Heart left ventricle (tissue), 13 donors: Measurements from ENCODE around the gene RAB26.

Source experiments
- POLR2A ChIP-seq, 2 donors: fragments of 450-650 bp; IDR thresholded peaks; one replicate each; pipeline ENCODE4 v1.6.1; 2017; ENCODE audit warnings: antibody characterized with exemption in 2 of 2, mild to moderate bottlenecking in 2 of 2, moderate library complexity in 2 of 2
- TF ChIP-seq, protein P1 (sequence below), 12 donors: fragments of 200-600 bp; sonication (generic) in 4 of 12; IDR thresholded peaks; one replicate each; pipeline versions ENCODE4 v1.5.0 to v1.8.0; 2018 to 2022; ENCODE audit warnings: antibody characterized with exemption in 12 of 12, mild to moderate bottlenecking in 5 of 12
- donor health status: ischemic (EF 13 %, LVEDD 7.1; RV severe dilation, severe dysfunction).
- donor health status: DM: no; HTN: yes; CAD: no.
- donor health status: DM: no; HTN: no; CAD: no.
- donor health status: ischemic (EF 25% LVEDD 6.9; RV normal size, moderate dysfunction).
- donor health status: ischemic (EF 25% LVEDD 5.7; RV mildly dilated, moderate dysfunction).
- donor health status: ischemic (EF 35%, LVEDD 5.7; RV mildly dilated, moderate dysfunction).
- donor health status: nonischemic (EF 11% LVEDD 7.7; RV severe dilation, severe dysfunction).
- donor health status: DM: yes; HTN: yes; CAD: no.
- donor health status: PGD.
- donor health status: ischemic (EF 29% LVEDD 5.4; RV normal size, mild dysfunction).
- donor health status: nonischemic (EF 23%, LVEDD 6.1; RV moderate dilation, normal function).

- no peak for TF ChIP-seq POLR2A (IDR thresholded peaks at IDR 0.05)
- TF ChIP-seq, protein P1, sequence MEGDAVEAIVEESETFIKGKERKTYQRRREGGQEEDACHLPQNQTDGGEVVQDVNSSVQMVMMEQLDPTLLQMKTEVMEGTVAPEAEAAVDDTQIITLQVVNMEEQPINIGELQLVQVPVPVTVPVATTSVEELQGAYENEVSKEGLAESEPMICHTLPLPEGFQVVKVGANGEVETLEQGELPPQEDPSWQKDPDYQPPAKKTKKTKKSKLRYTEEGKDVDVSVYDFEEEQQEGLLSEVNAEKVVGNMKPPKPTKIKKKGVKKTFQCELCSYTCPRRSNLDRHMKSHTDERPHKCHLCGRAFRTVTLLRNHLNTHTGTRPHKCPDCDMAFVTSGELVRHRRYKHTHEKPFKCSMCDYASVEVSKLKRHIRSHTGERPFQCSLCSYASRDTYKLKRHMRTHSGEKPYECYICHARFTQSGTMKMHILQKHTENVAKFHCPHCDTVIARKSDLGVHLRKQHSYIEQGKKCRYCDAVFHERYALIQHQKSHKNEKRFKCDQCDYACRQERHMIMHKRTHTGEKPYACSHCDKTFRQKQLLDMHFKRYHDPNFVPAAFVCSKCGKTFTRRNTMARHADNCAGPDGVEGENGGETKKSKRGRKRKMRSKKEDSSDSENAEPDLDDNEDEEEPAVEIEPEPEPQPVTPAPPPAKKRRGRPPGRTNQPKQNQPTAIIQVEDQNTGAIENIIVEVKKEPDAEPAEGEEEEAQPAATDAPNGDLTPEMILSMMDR (IDR thresholded peaks at IDR 0.05): no peak
Measured at GRCh38 chr16:2179576-2179975, 31.2 kb downstream of the RAB26 start.
